Loucy (cell line): Measurements from ENCODE around the gene SPRY4.

Experiments used
- H2AFZ ChIP-seq: fragments of 200-600 bp; sonication (generic); 2 replicates; pipeline ENCODE4 v1.6.0; 2016; ENCODE audit warnings: antibody characterized with exemption, mild to moderate bottlenecking, low read length, moderate library complexity
- H3F3A ChIP-seq: fragments of 200-600 bp; 2 replicates; pipeline ENCODE4 v1.6.0; 2016; ENCODE audit warnings: antibody characterized with exemption, low read depth, mild to moderate bottlenecking
- H3K27me3 ChIP-seq: fragments of 200-600 bp; sonication (generic); 2 replicates; pipeline ENCODE4 v1.6.1; 2014; ENCODE audit warnings: low read length, mild to moderate bottlenecking; ENCODE audit not compliant: insufficient read depth, poor library complexity, severe bottlenecking
- H3K36me3 ChIP-seq: fragments of 200-600 bp; sonication (generic); 2 replicates; pipeline ENCODE4 v1.6.1; 2016; ENCODE audit warnings: low read length; ENCODE audit not compliant: insufficient read depth
- H3K4me1 ChIP-seq: fragments of 200-600 bp; sonication (generic); 2 replicates; pipeline ENCODE4 v1.5.1; 2014; ENCODE audit warnings: low read length, mild to moderate bottlenecking; ENCODE audit not compliant: insufficient read depth, poor library complexity, severe bottlenecking
- H3K4me2 ChIP-seq: fragments of 200-600 bp; sonication (generic); 2 replicates; pipeline ENCODE4 v1.6.0; 2014; ENCODE audit warnings: antibody characterized with exemption, low read length, low read depth, mild to moderate bottlenecking; ENCODE audit not compliant: poor library complexity, severe bottlenecking
- H3K4me3 ChIP-seq: fragments of 200-600 bp; sonication (generic); 2 replicates; pipeline ENCODE4 v1.5.1; 2014; ENCODE audit warnings: low read length, mild to moderate bottlenecking, mixed read lengths; ENCODE audit not compliant: poor library complexity, severe bottlenecking
- H3K79me2 ChIP-seq: fragments of 200-600 bp; sonication (generic); 2 replicates; pipeline ENCODE4 v1.6.1; 2014; ENCODE audit warnings: low read length; ENCODE audit not compliant: insufficient read depth
- H3K9ac ChIP-seq: fragments of 200-600 bp; sonication (generic); 2 replicates; pipeline ENCODE4 v1.6.0; 2014; ENCODE audit warnings: mild to moderate bottlenecking, low read depth, low read length, moderate library complexity; ENCODE audit not compliant: poor library complexity, severe bottlenecking
- H3K9me2 ChIP-seq: fragments of 200-600 bp; sonication (generic); replicated peaks from 2 replicates; pipeline ENCODE4 v1.6.1; 2016; ENCODE audit warnings: low read depth, low read length, mixed read lengths
- H3K9me3 ChIP-seq: fragments of 200-600 bp; sonication (generic); 2 replicates; pipeline ENCODE4 v1.6.1; 2014; ENCODE audit warnings: mild to moderate bottlenecking, antibody characterized with exemption, low read length, low read depth; ENCODE audit not compliant: insufficient read depth
- H4K20me1 ChIP-seq: fragments of 200-600 bp; sonication (generic); 2 replicates; pipeline ENCODE4 v1.6.0; 2014; ENCODE audit warnings: antibody characterized with exemption, low read length, mild to moderate bottlenecking; ENCODE audit not compliant: insufficient read depth, poor library complexity, severe bottlenecking
- CTCF ChIP-seq: fragments of 200-600 bp; sonication (generic); conservative IDR thresholded peaks from 2 replicates; pipeline ENCODE4 v1.5.1; 2014; ENCODE audit warnings: mild to moderate bottlenecking, antibody characterized with exemption, low read length
- EZH2phosphoT487 ChIP-seq: fragments of 200-600 bp; IDR thresholded peaks from 2 replicates; pipeline ENCODE4 v1.6.1; 2018; ENCODE audit warnings: antibody characterized with exemption, mild to moderate bottlenecking, moderate library complexity, borderline replicate concordance

SPRY4 gene

GRCh38 chr5:142323480-142324135 is 1.2 kb downstream of the SPRY4 start:
- Histone ChIP-seq H3K27me3 (peaks cover 49% of the 10 kb centered on the region), H2AFZ (no peak overlapping the region), H3K36me3 (no peaks in the 10 kb centered on the region), H3K9ac (no peak overlapping the region), H3K9me3 (no peaks in the 10 kb centered on the region), H3F3A (no peaks in the 10 kb centered on the region), H3K4me3 (no peak overlapping the region), H3K9me2 (no peaks in the 10 kb centered on the region), H3K4me2 (no peak overlapping the region), H3K79me2 (no peaks in the 10 kb centered on the region), H4K20me1 (no peaks in the 10 kb centered on the region), H3K4me1 (peaks cover 17% of the 10 kb centered on the region)
- no peak for TF ChIP-seq CTCF
- no peak for TF ChIP-seq EZH2phosphoT487

- no peaks in the 10 kb centered on the region for H3K9me3 ChIP-seq
- no peaks in the 10 kb centered on the region for H4K20me1 ChIP-seq
- TF ChIP-seq EZH2phosphoT487 (no peak), CTCF (no peak)
- no peaks in the 10 kb centered on the region for H3K9me2 ChIP-seq
- no peak overlapping the region for H3K9ac ChIP-seq
- no peaks in the 10 kb centered on the region for H3K36me3 ChIP-seq
- no peaks in the 10 kb centered on the region for H3K79me2 ChIP-seq
- H3K4me1 ChIP-seq = peaks cover 17% of the 10 kb centered on the region
- H3K27me3 ChIP-seq = peaks cover 46% of the 10 kb centered on the region
- no peak overlapping the region for H3K4me3 ChIP-seq
- H2AFZ ChIP-seq = no peak overlapping the region
- H3K4me2 ChIP-seq = no peak overlapping the region
- no peaks in the 10 kb centered on the region for H3F3A ChIP-seq
These were observed 1.9 kb downstream of the SPRY4 start for GRCh38 chr5:142322747-142323479.

GRCh38 chr5:142322403-142322746 is 2.4 kb downstream of the SPRY4 start:
- no peak overlapping the region for H3K9ac ChIP-seq
- no peak overlapping the region for H3K4me3 ChIP-seq
- H3K79me2 ChIP-seq = no peaks in the 10 kb centered on the region
- H3K36me3 ChIP-seq = no peaks in the 10 kb centered on the region
- H3K4me2 ChIP-seq = no peak overlapping the region
- no peaks in the 10 kb centered on the region for H3K9me3 ChIP-seq
- no peak overlapping the region for H2AFZ ChIP-seq
- H3F3A ChIP-seq = no peaks in the 10 kb centered on the region
- H4K20me1 ChIP-seq = no peaks in the 10 kb centered on the region
- H3K4me1 ChIP-seq = peaks cover 17% of the 10 kb centered on the region
- no peak for TF ChIP-seq EZH2phosphoT487
- TF ChIP-seq CTCF = no peak
- no peaks in the 10 kb centered on the region for H3K9me2 ChIP-seq
- peaks cover 40% of the 10 kb centered on the region for H3K27me3 ChIP-seq
